Measurements from ENCODE around the gene TAL2.

Gene TAL2

DNA sequence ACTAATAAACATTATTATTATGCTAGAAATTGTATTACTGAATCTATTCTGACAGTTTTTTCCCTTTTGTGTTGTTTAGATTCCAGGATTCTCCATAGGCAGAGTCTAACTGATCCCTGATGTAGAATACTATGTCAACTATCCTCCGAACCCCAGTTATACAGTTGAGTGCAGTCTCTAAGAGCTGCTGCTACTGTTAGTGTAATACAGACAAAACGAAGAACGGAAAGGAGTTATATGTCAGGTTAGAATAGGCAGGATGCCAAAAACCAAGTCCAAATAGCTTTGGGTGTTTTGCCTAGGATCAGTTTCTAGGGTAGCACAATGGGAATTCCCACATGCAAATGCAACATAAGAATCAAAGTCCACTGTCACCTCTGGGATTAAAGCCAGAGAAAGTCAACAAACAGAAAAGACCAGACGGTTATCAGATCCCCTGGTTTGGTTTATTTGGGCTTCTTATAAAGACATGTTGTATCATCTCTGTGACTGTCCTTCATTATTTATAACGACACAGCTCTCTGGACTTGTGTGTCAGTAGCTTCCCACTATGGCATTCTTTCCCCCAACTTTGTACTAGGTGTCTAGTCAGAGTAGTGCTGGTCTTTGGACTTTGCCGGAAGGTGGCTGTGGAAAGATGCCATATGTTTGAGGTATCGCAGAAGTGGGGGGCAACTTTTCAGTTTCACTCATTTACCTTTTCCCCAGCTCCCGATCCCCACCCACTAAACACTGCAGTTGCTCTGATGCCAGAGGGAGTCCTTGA is 17.2 kb downstream of the TAL2 start:
- TF ChIP-seq EGR1 (IDR thresholded peaks at IDR 0.05) (no peak), TCF12 (IDR thresholded peaks at IDR 0.05; ENCODE audit: low read depth) (no peak), ZBTB7A (IDR thresholded peaks at IDR 0.05; ENCODE audit: low read depth) (no peak), TAF1 (IDR thresholded peaks at IDR 0.05; ENCODE audit: low read depth) (no peak)
- TF ChIP-seq, protein P1, sequence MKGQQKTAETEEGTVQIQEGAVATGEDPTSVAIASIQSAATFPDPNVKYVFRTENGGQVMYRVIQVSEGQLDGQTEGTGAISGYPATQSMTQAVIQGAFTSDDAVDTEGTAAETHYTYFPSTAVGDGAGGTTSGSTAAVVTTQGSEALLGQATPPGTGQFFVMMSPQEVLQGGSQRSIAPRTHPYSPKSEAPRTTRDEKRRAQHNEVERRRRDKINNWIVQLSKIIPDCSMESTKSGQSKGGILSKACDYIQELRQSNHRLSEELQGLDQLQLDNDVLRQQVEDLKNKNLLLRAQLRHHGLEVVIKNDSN (IDR thresholded peaks at IDR 0.05), result no peak

DNA sequence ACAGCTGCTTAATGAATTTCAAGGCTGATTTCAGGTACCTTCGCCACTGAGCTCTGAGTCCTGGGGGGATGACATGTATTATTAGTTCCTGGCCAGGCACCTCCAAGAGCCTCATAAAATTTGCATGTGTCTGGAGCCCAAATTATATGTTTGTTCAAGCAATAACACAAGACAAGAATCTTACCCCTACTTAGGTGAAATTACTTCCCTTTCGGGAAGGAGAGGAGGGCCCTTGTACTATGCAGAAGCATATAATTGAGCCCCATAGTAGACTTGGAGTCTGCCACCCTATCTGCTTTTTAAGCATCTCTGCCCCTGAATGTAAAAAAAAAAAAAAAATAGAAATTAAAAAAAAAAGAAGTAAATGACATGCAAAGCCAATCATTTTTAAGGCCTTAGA is 19.1 kb downstream of the TAL2 start:
- no peak for TF ChIP-seq FOXM1 (IDR thresholded peaks at IDR 0.05; ENCODE audit: borderline replicate concordance, low read depth)
- no peak for TF ChIP-seq ZBTB7A (IDR thresholded peaks at IDR 0.05; ENCODE audit: low read depth)
- TF ChIP-seq RAD21 (IDR thresholded peaks at IDR 0.05; ENCODE audit: low read depth), result no peak
- TF ChIP-seq TAF1 (IDR thresholded peaks at IDR 0.05; ENCODE audit: low read depth), result no peak
- TF ChIP-seq, protein P2, sequence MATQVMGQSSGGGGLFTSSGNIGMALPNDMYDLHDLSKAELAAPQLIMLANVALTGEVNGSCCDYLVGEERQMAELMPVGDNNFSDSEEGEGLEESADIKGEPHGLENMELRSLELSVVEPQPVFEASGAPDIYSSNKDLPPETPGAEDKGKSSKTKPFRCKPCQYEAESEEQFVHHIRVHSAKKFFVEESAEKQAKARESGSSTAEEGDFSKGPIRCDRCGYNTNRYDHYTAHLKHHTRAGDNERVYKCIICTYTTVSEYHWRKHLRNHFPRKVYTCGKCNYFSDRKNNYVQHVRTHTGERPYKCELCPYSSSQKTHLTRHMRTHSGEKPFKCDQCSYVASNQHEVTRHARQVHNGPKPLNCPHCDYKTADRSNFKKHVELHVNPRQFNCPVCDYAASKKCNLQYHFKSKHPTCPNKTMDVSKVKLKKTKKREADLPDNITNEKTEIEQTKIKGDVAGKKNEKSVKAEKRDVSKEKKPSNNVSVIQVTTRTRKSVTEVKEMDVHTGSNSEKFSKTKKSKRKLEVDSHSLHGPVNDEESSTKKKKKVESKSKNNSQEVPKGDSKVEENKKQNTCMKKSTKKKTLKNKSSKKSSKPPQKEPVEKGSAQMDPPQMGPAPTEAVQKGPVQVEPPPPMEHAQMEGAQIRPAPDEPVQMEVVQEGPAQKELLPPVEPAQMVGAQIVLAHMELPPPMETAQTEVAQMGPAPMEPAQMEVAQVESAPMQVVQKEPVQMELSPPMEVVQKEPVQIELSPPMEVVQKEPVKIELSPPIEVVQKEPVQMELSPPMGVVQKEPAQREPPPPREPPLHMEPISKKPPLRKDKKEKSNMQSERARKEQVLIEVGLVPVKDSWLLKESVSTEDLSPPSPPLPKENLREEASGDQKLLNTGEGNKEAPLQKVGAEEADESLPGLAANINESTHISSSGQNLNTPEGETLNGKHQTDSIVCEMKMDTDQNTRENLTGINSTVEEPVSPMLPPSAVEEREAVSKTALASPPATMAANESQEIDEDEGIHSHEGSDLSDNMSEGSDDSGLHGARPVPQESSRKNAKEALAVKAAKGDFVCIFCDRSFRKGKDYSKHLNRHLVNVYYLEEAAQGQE (IDR thresholded peaks at IDR 0.05; ENCODE audit: low read depth), result no peak
- no peak for TF ChIP-seq YY1 (IDR thresholded peaks at IDR 0.05; ENCODE audit: low read depth)
- TF ChIP-seq, protein P3, sequence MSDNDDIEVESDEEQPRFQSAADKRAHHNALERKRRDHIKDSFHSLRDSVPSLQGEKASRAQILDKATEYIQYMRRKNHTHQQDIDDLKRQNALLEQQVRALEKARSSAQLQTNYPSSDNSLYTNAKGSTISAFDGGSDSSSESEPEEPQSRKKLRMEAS (IDR thresholded peaks at IDR 0.05), result no peak
- TF ChIP-seq CREB1 (IDR thresholded peaks at IDR 0.05; ENCODE audit: low read depth), result no peak
- TF ChIP-seq, protein P1 (IDR thresholded peaks at IDR 0.05), result no peak
- TF ChIP-seq NFIC (IDR thresholded peaks at IDR 0.05), result no peak
- TF ChIP-seq EP300 (IDR thresholded peaks at IDR 0.05; ENCODE audit: borderline replicate concordance), result no peak
- no peak for TF ChIP-seq TEAD4 (IDR thresholded peaks at IDR 0.05)
- no peak for TF ChIP-seq TCF12 (IDR thresholded peaks at IDR 0.05; ENCODE audit: low read depth)

DNA sequence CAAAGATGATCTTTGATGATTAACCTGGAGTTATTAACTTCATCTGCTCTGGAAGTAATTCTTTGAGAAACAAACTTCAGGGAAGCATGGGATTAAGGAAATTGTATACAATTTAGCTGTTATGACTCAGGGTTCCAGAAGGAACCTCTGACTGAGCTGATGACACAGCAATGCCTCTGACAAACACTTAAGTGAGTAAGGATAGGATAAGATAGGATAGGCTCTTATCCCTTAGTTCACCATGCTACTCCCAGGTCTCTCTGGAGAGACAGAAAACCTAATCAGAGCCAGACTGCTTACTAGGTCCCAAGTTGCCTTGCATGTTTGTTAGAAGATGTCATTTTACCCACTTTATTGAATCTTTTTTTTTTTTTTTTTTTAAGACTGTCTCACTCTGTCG is 19.5 kb downstream of the TAL2 start:
- TF ChIP-seq TEAD4 (IDR thresholded peaks at IDR 0.05), result no peak
- no peak for TF ChIP-seq FOXM1 (IDR thresholded peaks at IDR 0.05; ENCODE audit: borderline replicate concordance, low read depth)
- no peak for TF ChIP-seq RAD21 (IDR thresholded peaks at IDR 0.05; ENCODE audit: low read depth)
- TF ChIP-seq TAF1 (IDR thresholded peaks at IDR 0.05; ENCODE audit: low read depth), result no peak
- TF ChIP-seq, protein P3 (IDR thresholded peaks at IDR 0.05), result no peak
- TF ChIP-seq, protein P2 (IDR thresholded peaks at IDR 0.05; ENCODE audit: low read depth), result no peak
- TF ChIP-seq YY1 (IDR thresholded peaks at IDR 0.05; ENCODE audit: low read depth), result no peak
- no peak for TF ChIP-seq CEBPB (IDR thresholded peaks at IDR 0.05)
- TF ChIP-seq, protein P1 (IDR thresholded peaks at IDR 0.05), result no peak

DNA sequence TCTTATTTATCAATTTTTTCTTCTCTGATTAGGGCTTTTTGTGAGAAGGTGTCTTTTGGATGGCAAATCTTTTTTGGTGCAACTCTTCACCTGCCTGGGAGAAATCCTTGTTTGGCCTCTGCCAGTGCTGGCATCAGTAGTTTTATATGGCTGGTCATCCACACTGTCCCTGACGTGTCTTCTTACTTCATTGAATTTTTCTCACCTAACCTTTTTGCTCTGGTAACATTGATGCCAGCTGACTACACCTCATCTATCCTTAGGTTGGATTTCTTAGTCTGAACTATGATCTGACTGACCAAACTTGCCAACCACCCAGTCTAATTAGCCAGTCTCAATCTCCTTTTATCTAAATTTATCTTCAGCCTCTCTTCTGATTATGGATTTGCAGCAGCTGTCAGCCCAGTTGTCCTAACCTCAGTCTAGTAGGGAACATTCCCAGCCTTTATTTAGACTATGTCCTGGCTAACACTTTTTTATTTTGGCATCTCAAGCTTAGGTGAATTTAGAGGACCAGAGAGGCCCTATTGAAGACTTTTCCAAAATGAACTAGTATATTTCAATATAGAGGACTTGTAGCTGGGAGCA is 21.5 kb downstream of the TAL2 start:
- TF ChIP-seq, protein P2 (IDR thresholded peaks at IDR 0.05; ENCODE audit: low read depth), result no peak
- TF ChIP-seq, protein P1 (IDR thresholded peaks at IDR 0.05), result no peak
- TF ChIP-seq FOXM1 (IDR thresholded peaks at IDR 0.05; ENCODE audit: borderline replicate concordance, low read depth) (no peak), TAF1 (IDR thresholded peaks at IDR 0.05; ENCODE audit: low read depth) (no peak), EGR1 (IDR thresholded peaks at IDR 0.05) (no peak), TEAD4 (IDR thresholded peaks at IDR 0.05) (no peak), NFIC (IDR thresholded peaks at IDR 0.05) (no peak), TCF12 (IDR thresholded peaks at IDR 0.05; ENCODE audit: low read depth) (no peak), CEBPB (IDR thresholded peaks at IDR 0.05) (no peak), YY1 (IDR thresholded peaks at IDR 0.05; ENCODE audit: low read depth) (no peak), EP300 (IDR thresholded peaks at IDR 0.05; ENCODE audit: borderline replicate concordance) (no peak), ZBTB7A (IDR thresholded peaks at IDR 0.05; ENCODE audit: low read depth) (no peak), RAD21 (IDR thresholded peaks at IDR 0.05; ENCODE audit: low read depth) (no peak), CREB1 (IDR thresholded peaks at IDR 0.05; ENCODE audit: low read depth) (no peak)
- TF ChIP-seq, protein P3 (IDR thresholded peaks at IDR 0.05), result no peak

Data from Ishikawa (cell line).